ENCODE measurements around the gene MAPK6. TPM values are rescaled to one million over a fixed set of nuclear protein-coding genes. Genes with fewer than 3 reads are reported as not detected.
"Not testable (repeated sequence)": the region's sequence is repeated elsewhere in the genome, so short reads cannot be mapped to it uniquely, and the experiment has no call there.

Gene MAPK6
- total RNA-seq (2014; rRNA removed; shearing (Covaris generic)), result 73.9 and 85.9 TPM in 2 replicates

DNA sequence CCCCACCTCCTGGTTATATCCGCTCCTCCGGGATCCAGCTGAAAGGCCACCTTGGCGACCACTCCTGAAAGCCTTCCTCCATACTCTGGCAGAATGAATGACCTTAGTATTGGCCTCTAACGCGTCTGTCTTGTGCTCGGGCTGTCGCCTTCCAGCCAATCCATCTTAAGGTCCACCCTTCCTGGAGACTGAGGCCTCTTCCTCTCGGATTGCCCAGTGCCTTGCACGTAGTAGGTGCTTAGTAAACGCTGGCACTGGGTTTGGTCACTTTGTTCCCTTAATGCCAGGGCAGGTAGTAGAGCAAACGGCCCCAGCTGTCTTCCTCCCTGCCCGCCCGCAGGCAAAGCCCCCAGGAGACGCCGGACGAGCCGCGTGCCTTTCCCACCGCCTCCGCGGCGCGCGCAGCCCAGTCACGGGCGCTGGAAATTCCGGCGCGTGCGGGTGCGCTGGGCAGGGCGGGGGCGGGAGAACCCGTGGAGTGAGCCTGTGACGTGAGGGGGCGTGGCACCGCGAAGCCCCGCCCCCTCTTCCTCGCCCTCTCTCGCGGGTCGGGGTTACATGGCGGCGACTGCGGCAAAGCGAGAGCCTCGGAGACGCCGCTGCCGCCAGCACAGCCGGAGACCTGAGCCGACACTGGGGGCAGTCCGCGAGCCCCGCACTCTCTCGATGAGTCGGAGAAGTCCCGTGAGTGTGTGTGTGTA, at the start of gene MAPK6:
Gene MAPK6, plus strand, starts transcription at position 527 of the 701 bp plus-strand sequence. CDS start 27,242 bp downstream, outside the sequence.
- DNase-seq (ENCODE audit: low read depth), result peak; percentile 91

DNA sequence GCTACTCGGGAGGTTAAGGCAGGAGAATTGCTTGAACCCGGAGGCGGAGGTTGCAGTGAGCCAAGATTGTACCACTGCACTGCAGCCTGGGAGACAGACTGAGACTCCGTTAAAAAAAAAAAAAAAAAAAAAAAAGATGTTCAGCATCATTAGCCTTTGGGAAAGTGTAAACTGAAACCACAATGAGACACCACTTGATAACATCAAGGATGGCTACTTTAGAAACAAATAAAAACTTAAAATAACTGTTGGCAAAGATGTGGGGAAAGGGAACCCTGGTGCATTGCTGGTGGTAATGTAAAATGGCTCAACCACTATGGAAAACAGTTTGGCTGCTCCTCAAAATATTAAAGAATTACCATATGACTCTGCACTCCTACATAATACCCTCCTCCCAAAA, 49.3 kb upstream of the MAPK6 start:
- DNase-seq (ENCODE audit: low read depth), result peak; percentile 72

- DNase-seq (ENCODE audit: low read depth), result no peak
These were observed 48.7 kb upstream of the MAPK6 start for GRCh38 chr15:51970132-51970817.

DNA sequence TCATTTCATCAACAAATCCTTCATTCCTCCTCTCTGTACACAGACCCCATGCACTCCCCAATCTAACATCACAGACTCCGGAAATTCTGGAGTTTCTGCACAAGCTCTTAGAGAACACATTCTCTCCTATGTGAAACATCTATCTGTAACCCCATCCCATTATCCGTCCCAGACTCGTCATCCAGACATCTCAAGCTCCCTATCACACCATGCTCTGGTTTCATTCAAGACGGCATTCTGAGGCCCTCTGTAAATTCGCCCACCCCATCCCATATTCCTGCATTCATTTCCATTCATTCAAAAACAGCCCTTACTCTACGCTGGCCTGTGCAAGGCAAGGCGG, 48.0 kb upstream of the MAPK6 start:
- no peak for DNase-seq (ENCODE audit: low read depth)

DNA sequence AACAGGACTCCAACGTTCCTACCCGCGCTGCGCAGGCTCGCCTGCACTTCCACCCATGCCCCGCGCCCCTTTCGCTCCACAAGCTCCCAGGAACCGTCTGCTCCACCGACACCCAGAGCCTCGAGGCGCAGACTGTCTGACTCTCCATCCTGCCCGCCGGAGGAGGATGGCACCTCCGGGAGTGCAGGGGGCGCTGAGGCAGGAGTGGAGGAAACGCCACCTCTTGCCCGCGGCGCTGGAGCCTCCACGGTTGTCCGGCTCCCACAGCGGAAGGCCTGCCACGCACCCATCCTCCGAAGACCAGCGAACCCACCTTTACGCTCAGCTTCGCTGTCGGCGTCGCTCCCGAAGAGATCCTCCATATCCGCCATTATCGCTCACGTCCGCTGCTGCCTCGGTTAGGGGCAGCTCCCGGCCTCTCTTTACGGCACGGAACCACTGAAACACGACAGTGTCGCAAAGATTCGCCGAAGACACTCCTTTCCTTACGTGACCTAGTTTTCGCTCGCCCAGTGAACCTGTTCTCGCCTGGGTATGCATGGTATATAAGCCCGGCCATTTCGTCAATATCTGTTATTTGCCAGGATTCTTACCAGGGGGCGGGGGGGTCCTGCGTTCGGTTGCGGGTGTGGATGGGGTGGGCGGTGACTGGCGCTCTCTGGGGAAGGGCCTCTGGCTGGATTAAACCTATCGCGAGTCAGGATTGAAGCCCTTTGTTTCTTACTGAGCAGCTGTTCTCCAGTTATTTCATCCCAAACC, 47.5 kb upstream of the MAPK6 start, which contains the start of gene LEO1:
Gene LEO1, minus strand, starts transcription at position 404 of the 759 bp plus-strand sequence. Its CDS starts 33 bp downstream, at position 371.
- DNase-seq (ENCODE audit: low read depth), result peak; percentile 99

GRCh38 chr15:51973220-51973619, 45.8 kb upstream of the MAPK6 start:
- no peak for DNase-seq (ENCODE audit: low read depth)

DNA sequence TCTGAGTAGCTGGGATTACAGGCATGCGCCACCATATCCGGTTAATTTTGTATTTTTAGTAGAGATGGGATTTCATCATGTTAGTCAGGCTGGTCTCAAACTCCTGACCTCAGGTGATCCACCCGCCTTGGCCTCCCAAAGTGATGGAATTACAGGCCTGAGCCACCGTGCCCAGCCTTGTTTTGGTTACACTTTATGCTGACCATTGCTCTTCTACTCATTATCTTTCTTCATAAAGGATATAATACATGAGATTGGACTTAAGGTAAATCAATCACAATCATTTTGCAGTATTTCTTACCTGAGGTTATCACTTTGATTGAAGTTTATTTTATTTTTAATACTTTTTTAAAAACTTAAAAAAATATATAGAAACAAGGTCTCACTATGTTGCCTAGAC, 45.2 kb upstream of the MAPK6 start:
- DNase-seq (ENCODE audit: low read depth), result no peak

DNA sequence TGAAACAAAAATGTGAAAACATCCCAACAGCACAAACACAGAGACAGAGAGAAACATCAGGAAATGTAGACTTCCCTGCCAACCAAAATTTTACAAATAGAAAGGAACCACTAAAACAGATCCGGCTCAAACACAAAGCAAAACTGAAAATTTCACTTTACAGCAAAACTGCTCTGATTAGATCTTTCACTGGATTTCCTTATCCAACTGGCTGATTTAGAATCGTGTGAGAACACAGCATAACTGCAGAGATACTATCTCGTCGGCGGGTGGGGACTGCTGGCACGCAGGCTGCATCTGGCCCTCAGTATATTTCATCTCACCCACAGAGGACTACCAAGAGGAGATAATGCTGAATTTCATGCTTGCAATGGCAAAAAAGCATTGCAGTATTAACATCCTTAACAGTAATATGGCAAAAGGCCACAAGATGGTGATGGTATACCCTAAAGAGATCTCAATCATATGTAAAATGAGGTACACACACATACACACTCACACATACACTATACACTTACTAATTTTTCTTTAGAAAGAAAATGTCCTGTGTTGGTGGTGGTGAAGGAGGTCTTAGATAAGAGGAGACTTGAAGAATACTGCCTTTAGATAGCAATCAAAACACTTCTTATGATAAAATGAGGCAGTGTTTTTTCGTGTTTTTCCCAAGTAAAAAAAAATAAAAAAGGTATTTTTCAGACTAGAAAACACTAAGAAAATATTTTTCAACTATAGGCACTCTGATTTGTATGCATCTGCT, 36.8 kb upstream of the MAPK6 start:
- peak; percentile 97 for DNase-seq (ENCODE audit: low read depth)

DNA sequence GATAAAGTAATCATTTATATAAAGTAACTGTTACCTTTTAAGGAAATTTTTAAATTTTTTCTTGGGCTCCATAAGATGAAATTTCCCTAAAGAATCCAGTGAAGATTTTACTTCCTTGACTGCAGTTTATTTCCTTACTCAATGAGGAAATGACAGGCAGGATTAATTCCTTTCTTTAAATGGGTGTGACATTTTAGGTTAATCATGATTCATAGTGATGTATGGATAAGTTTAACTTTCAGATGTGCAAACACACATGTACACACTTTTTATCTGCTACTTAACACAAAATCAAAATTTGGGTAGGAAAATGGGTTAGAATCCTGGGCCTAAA, 36.3 kb upstream of the MAPK6 start:
- no peak for DNase-seq (ENCODE audit: low read depth)

GRCh38 chr15:51991141-51991540, 27.9 kb upstream of the MAPK6 start:
- no peak for DNase-seq (ENCODE audit: low read depth)

GRCh38 chr15:51992953-51993352, 26.1 kb upstream of the MAPK6 start:
- DNase-seq (ENCODE audit: low read depth), result no peak

DNA sequence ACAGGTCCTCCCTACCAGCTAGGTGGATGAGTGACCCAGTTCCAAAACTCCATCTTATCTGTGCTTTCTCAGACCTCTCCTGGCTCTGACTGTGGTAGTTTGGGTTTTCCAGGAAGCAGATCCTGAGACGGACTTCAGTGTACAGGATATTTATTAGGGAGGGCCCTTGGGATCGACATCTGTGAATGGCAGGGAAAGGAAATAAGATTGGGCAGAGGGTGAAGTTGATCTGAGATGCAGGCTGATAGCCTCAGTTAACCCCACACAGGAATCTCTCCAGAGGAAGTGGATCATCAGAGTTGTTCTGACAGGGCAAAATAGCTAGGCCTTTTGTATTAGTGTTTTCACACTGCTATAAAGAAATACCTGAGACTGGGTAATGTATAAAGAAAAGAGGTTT, 16.7 kb upstream of the MAPK6 start:
- no peak for DNase-seq (ENCODE audit: low read depth)

GRCh38 chr15:52003089-52003488, 15.9 kb upstream of the MAPK6 start:
- DNase-seq (ENCODE audit: low read depth), result not testable (repeated sequence)

GRCh38 chr15:52003710-52004109, 15.3 kb upstream of the MAPK6 start:
- no peak for DNase-seq (ENCODE audit: low read depth)

DNA sequence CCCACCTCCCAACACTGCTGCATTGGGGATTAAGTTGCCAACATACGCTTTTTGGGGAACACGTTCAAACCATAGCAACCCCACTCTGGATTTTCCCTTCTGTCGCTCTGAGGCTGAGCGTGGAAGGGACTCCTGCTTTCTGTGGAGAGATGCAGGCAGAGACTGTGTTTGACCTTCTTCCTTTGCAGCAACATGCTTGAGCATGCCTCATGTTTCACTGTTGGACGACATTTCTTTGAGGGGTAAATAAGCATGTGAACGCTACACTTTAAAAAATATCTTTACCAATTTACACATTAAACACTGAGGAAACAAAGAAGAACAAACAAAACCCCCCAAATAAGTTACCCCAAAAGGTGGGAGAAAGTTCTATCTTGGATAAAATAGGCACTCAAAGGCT, 14.2 kb upstream of the MAPK6 start:
- DNase-seq (ENCODE audit: low read depth), result no peak

DNA sequence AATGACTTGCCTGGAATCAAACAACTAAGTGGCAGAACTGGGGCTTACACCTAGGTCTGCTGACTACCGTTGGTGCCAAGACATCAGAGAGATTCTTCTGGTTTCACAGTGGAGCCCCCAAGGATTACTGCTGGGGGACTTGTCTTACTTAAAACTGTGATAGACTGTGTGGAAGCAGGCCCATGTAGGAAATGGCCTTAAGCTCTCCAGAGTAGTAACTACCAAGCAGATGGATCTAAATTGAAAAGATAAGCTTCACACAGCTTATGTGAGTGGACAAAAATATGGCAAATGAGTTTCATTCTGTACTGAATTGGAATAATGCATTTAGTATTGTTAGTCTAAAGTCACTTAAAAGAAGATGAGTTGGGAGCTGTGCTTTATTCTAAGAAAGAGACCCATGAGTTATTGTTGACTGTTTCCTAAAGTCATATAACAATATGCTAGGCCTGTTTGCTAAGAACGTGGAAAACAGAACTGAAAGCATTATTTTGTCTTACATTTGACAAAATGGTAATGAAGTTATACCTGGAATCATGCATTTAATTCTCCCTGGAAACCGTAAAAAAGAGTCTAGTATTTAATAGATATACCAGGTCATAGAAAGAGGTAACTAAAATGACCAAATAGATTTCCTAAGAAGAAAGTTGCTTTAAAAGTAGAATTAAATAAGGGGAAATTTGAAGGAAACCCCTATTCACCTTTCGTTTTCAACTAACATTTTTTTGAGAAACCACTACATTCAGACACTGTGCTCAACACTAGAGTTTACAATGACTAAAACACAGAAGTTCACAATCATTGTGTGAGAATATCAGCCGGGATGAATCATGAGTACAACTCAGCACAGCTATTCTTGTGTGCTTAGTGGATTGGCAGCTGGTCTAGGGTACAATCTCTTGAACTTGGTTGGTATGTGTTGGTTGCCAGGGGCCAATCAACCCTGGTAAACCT, 13.0 kb upstream of the MAPK6 start:
- peak; percentile 63 for DNase-seq (ENCODE audit: low read depth)

- DNase-seq (ENCODE audit: low read depth), result no peak
These were observed 12.2 kb upstream of the MAPK6 start for GRCh38 chr15:52006702-52007340.

DNA sequence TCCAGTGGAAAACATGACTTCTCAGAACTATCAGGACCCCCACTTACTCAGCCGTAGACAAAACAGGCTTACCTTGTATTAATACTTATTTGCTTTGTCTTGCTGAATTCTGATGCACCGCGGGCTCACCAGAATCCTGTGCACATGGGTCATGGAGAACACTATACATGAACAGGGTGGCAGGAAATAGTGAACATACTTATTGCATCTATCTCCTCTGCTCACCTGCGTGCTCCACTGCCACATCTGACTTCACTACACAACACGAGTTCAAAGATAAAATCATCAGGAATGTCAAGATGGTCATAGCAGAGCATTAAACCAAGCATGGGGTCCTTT, 10.7 kb upstream of the MAPK6 start:
- no peak for DNase-seq (ENCODE audit: low read depth)

DNA sequence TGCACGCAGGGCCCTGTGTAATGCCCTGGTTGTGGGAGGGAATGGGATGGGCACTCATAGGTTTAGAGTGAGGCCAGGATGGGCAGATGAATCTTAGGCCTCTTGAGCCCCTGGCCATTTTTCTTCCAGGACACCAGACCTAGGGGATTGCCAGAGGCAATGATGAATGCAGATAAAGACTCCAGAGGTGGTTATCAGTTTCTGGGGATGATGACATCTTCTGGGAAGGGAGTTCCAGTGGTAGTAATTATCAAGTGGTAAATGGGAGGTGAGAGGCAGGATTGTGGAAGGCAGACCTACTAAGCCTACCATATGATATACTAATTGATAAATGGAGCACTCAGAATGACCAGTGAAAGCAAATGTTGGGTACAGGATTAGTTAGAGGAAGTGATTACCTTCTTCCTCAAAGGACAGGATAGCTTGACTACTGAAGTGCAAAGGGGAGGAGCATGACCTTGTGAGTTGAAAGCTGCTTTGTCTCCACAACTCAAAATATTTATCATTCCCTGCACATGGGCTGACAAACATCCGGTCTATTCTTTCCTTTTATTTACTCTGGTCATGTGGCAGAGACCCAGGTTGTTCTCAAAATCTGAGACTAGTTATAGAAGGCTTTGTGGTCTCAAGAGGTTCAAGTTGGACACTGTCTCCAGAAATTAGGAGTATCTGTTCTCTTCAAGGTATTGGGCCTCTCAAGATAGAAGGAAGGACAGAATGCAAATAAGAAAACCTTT, 10.2 kb upstream of the MAPK6 start:
- DNase-seq (ENCODE audit: low read depth), result no peak
